GM19468 (cell line): ENCODE measurements around the gene MYO18A.

Source experiments
- ATAC-seq: cut with Tn5 transposase; IDR thresholded peaks from one replicate; pipeline ENCODE4 v1.9.1; 2021; ENCODE audit warnings: mild to moderate bottlenecking, moderate library complexity, moderate number of reproducible peaks; ENCODE audit not compliant: unreplicated experiment; ENCODE audit errors: extremely low read depth

MYO18A gene

GRCh38 chr17:29110372-29110757, 69.8 kb downstream of the MYO18A start:
- no peak for ATAC-seq

- no peak for ATAC-seq
Observed at GRCh38 chr17:29109477-29110371, 70.5 kb downstream of the MYO18A start.

GRCh38 chr17:29108823-29109476, 71.2 kb downstream of the MYO18A start:
- ATAC-seq, result no peak

- ATAC-seq, result no peak
Observed at GRCh38 chr17:29107933-29108822, 72.0 kb downstream of the MYO18A start.

GRCh38 chr17:29107084-29107483, 73.1 kb downstream of the MYO18A start:
- ATAC-seq, result no peak

- no peak for ATAC-seq
Observed at GRCh38 chr17:29103341-29103740, 76.9 kb downstream of the MYO18A start.

- ATAC-seq, result no peak
Observed at GRCh38 chr17:29102741-29103181, 77.4 kb downstream of the MYO18A start.

GRCh38 chr17:29102046-29102445, 78.2 kb downstream of the MYO18A start:
- ATAC-seq, result no peak

- ATAC-seq, result no peak
Observed at GRCh38 chr17:29100296-29100695, 79.9 kb downstream of the MYO18A start.

GRCh38 chr17:29099527-29099926, 80.7 kb downstream of the MYO18A start:
- ATAC-seq, result no peak

- ATAC-seq, result no peak
Observed at GRCh38 chr17:29096094-29096493, 84.1 kb downstream of the MYO18A start.

- no peak for ATAC-seq
Observed at GRCh38 chr17:29095439-29095838, 84.8 kb downstream of the MYO18A start.

GRCh38 chr17:29094101-29094708, 86.0 kb downstream of the MYO18A start:
- no peak for ATAC-seq

GRCh38 chr17:29093090-29093871, 86.9 kb downstream of the MYO18A start:
- ATAC-seq, result no peak

- ATAC-seq, result no peak
Observed at GRCh38 chr17:29091606-29092289, 88.5 kb downstream of the MYO18A start.

- ATAC-seq, result no peak
Observed at GRCh38 chr17:29090750-29091605, 89.2 kb downstream of the MYO18A start.

- no peak for ATAC-seq
Observed at GRCh38 chr17:29090108-29090507, 90.1 kb downstream of the MYO18A start.

GRCh38 chr17:29089601-29090044, 90.6 kb downstream of the MYO18A start:
- no peak for ATAC-seq
